Testis (tissue), 2 donors: ENCODE results near the gene ALG1L2.

ENCODE experiments used
- CTCF ChIP-seq, 3 experiments: fragments of 450-650 bp in 2 of 3; fragments of 200-600 bp in 1 of 3; sonication (generic) in 1 of 3; IDR thresholded peaks; one replicate each; pipeline ENCODE4 v1.5.1; 2016 to 2019; ENCODE audit warnings: antibody characterized with exemption in 3 of 3, mild to moderate bottlenecking in 2 of 3, moderate library complexity in 1 of 3
- POLR2A ChIP-seq: fragments of 450-650 bp; IDR thresholded peaks from one replicate; pipeline ENCODE4 v1.6.1; 2017; ENCODE audit warnings: antibody characterized with exemption, mild to moderate bottlenecking, moderate library complexity

- TF ChIP-seq CTCF (IDR thresholded peaks at IDR 0.05) (no peak), POLR2A (no peak)
These were observed 4.0 kb upstream of the ALG1L2 start for GRCh38 chr3:130077636-130078035.
